T-helper 2 cell treated with Interferon-gamma antibody and Interleukin-4, amounts not matched to agents 5 μg/mL and 100 μg/mL, for 36 hours (primary cell): Measurements from ENCODE around the gene ARMCX2.

Experiments used
- DNase-seq: peaks from one replicate; pipeline ENCODE4 v3.0.0; 2021; ENCODE audit warnings: low spot score
- H3K27ac Mint-ChIP-seq: one replicate; pipeline ENCODE4 v1.8.0; 2021; ENCODE audit warnings: mild to moderate bottlenecking, mixed read lengths
- H3K27me3 Mint-ChIP-seq: one replicate; pipeline ENCODE4 v1.8.0; 2021; ENCODE audit warnings: low read depth, mixed read lengths
- H3K36me3 Mint-ChIP-seq: one replicate; pipeline ENCODE4 v1.8.0; 2021; ENCODE audit warnings: low read depth, mixed read lengths
- H3K4me1 Mint-ChIP-seq: one replicate; pipeline ENCODE4 v1.8.0; 2021; ENCODE audit warnings: low read depth, mixed read lengths
- H3K4me3 Mint-ChIP-seq: one replicate; pipeline ENCODE4 v1.8.0; 2022; ENCODE audit warnings: mild to moderate bottlenecking, moderate library complexity, mixed read lengths
- H3K9me3 Mint-ChIP-seq: one replicate; pipeline ENCODE4 v1.8.0; 2021; ENCODE audit warnings: mixed read lengths

The ARMCX2 gene

DNA sequence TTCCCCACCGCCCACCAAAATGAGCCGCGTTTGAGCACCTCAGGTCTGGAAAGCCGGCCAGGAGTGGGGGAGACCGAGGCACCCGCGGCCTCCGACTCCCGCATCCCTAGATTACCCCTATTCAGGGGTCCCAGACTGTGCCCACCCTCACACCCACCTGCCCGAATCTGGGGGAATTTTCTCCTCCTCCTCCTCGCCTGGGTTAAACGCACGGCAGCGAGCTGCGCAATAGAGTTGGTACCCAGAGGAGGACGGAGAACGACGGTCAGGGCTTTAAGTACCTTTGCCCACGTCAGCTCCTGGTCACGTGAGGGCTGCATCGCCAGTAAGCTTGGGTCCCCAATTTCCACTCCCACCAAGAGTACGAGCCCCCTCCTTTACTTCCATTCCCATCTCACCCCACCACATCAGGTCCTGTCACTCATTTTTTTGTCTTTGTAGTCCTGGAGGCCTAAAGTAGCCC lies at the start of gene ARMCX2:
TSS of gene ARMCX2 (minus strand) at position 250 of the 463 bp plus-strand sequence. CDS start 2,262 bp downstream, outside the sequence.
- no peak within 1 kb of the TSS for H3K27ac Mint-ChIP-seq
- DNase-seq, result no peak
- H3K4me1 Mint-ChIP-seq, result peaks cover 15% of the 10 kb centered on the region
- H3K27me3 Mint-ChIP-seq, result peaks cover 14% of the 10 kb centered on the region
- no peaks in the 10 kb centered on the region for H3K36me3 Mint-ChIP-seq
- no peaks in the 10 kb centered on the region for H3K9me3 Mint-ChIP-seq
- peak within 1 kb of the TSS; percentile 85 for H3K4me3 Mint-ChIP-seq

DNA sequence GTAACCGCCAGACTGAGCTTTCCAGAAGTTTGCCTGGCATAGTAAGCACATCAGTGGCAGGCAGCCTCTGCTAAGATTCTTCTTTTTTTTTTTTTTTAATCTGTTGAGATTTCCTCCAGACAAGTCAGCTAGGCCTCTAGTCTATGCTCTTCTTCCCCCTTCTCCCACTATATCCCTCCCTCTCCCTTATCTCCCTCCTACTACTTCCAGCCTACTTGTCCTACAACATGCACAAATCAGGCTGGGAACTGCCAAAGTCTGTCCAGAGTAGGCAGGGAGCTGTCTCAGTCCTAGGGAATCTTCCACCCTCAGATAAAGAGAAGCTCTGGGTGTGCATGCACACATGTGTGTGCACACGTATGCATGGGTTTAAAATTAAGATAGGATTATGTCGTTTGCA lies 49.7 kb upstream of the ARMCX2 start:
- no peak overlapping the region for H3K4me3 Mint-ChIP-seq
- no peaks in the 10 kb centered on the region for H3K36me3 Mint-ChIP-seq
- no peak for DNase-seq
- no peaks in the 10 kb centered on the region for H3K4me1 Mint-ChIP-seq
- H3K9me3 Mint-ChIP-seq, result no peaks in the 10 kb centered on the region
- H3K27me3 Mint-ChIP-seq, result no peaks in the 10 kb centered on the region
- H3K27ac Mint-ChIP-seq, result no peak overlapping the region

DNA sequence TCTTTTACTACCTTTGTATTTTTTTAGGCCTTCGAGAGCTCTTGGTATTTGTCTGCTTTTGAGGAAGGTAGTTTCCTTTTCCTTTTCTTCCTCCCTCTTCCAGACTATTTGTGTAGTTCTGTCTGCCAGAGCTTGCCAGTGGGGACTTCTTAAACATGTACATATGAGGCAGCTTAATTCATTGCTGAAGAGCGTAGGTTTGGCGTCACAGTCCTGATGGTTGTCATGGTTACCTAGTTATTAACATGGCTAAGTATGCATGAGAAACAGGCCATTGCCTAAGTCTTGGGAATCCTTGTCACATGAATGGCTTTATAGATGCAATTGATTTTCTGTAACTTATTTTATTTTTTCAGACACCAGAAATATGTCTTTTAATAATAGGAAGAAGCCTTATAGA lies 48.5 kb upstream of the ARMCX2 start:
- no peak for DNase-seq
- Mint-ChIP-seq H3K4me3 (no peak overlapping the region), H3K4me1 (no peaks in the 10 kb centered on the region), H3K36me3 (no peaks in the 10 kb centered on the region), H3K27ac (no peak overlapping the region), H3K27me3 (no peaks in the 10 kb centered on the region), H3K9me3 (no peaks in the 10 kb centered on the region)

DNA sequence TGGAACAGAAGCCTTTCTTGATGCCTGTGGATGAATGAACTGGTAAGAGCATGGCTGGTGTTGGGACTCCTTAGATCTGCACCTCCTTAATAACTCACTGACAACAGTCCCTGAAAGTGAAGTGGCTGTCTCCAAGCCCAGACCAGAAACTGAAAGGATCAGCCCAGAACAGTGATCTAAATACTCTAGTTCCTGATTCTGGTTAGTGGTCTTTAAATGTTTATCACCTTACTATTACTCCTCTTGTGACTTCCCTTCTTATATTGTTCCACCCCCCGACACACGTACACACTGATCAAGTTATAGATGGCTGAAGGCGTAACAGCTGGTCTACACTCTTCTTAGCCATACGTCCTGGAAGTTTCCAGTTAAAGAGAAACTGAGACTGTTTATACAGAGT lies 33.8 kb upstream of the ARMCX2 start:
- Mint-ChIP-seq H3K27ac (no peak overlapping the region), H3K4me3 (no peak overlapping the region), H3K36me3 (no peaks in the 10 kb centered on the region), H3K9me3 (no peaks in the 10 kb centered on the region), H3K4me1 (no peaks in the 10 kb centered on the region), H3K27me3 (no peaks in the 10 kb centered on the region)
- no peak for DNase-seq

DNA sequence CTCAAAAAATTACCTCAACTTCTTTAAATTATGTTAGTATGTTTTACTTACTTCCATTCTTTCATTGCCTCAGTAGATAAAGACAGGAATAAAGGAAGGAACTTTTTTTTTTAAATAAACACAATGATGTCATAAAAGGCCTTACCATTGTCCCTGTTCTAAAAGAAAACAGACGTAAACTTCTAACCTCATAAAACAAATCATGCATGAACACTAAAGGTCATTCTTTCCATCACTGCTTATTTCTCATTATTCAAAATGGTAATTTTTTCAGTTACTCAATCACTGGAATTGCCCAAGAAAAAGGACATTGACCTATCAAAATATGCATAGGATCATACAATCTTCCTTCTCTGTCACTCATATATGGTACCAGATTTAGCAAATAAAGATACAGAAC lies 32.2 kb upstream of the ARMCX2 start:
- no peak for DNase-seq
- no peak overlapping the region for H3K4me3 Mint-ChIP-seq
- no peak overlapping the region for H3K27ac Mint-ChIP-seq
- H3K27me3 Mint-ChIP-seq, result no peaks in the 10 kb centered on the region
- H3K4me1 Mint-ChIP-seq, result no peaks in the 10 kb centered on the region
- no peaks in the 10 kb centered on the region for H3K9me3 Mint-ChIP-seq
- H3K36me3 Mint-ChIP-seq, result no peaks in the 10 kb centered on the region

DNA sequence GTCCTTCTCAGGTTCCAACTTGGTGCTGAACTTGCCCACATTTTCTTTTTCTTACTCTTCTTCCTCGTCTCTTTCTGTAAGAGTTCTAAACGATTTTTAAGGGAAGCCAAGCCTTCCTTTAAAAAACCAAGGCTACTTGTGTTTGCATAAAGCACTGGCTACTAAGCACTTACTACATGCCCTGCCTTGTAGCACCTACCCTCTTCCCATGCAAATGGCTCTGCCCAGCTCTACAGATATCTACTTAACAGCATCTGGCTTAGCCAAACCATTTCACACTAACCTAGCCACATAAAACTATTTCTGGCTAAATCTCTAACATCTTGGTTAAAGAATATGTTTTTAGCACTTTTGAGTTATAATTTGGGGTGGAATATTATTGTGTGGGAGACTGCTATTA lies 26.9 kb upstream of the ARMCX2 start:
- Mint-ChIP-seq H3K36me3 (no peaks in the 10 kb centered on the region), H3K4me3 (no peak overlapping the region), H3K9me3 (no peaks in the 10 kb centered on the region), H3K4me1 (no peaks in the 10 kb centered on the region), H3K27me3 (peaks cover 3% of the 10 kb centered on the region), H3K27ac (no peak overlapping the region)
- DNase-seq, result no peak

DNA sequence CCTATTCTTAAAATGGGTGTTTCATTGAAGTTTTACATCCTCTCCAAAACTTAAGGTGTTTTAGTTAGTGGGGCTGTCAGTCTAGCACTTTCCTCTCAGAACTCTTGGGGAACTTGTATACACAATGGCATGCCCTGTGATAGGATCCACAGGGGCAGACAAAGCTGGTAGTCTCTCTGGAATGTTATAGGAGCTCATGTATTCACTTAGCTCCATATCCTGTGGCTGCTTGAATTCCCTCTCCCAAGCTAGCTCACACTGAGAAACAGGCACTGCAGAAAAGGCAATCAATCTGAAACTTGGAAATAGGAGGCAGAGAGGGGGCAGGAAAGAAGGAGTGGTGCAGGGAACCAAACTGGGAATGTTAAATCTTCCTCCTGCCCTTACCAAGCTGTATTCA lies 26.3 kb upstream of the ARMCX2 start:
- Mint-ChIP-seq H3K4me1 (no peaks in the 10 kb centered on the region), H3K9me3 (no peaks in the 10 kb centered on the region), H3K4me3 (no peak overlapping the region), H3K27ac (no peak overlapping the region), H3K36me3 (no peaks in the 10 kb centered on the region), H3K27me3 (peaks cover 3% of the 10 kb centered on the region)
- DNase-seq, result no peak

DNA sequence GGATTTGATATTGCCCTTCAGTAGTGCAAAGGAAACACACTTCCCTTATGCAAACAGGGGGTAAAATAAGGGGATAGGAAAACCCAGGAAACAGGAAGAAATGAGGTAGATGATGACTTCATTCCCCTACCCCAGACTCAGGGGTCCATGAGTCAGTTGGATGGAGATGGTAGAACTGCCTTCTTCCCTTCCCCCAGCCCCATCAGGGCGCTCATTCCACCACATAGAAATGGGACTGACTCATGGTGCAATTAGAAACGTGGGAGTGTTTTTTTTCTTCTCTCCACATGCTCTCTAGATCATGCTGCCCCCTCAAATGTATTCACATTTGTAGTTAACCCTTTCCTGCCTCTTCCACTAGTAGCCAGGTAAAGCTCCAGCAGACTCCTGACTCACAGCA lies 23.1 kb upstream of the ARMCX2 start:
- Mint-ChIP-seq H3K4me3 (no peak overlapping the region), H3K4me1 (no peaks in the 10 kb centered on the region), H3K36me3 (no peaks in the 10 kb centered on the region), H3K27me3 (peaks cover 3% of the 10 kb centered on the region), H3K27ac (no peak overlapping the region), H3K9me3 (no peaks in the 10 kb centered on the region)
- no peak for DNase-seq

DNA sequence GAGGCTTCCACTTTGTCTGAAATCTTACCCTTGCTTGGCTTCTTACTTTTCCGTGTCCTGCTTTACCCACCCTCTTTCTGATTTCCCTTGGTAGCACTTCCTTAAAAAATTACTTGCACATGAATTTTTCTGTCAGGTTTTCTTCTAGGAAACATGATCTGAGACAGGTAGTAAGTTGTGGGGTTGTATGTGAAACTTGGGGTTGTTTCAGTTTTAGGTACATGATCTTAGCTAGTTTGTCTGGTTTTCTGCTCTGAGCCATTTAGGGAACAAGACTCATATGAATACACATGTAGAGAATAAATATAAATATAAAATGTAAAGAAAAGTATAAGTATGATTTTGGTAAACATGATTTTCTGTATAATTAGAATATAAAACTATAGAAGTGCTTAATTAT lies 17.4 kb upstream of the ARMCX2 start:
- H3K9me3 Mint-ChIP-seq, result no peaks in the 10 kb centered on the region
- peaks cover 7% of the 10 kb centered on the region for H3K27me3 Mint-ChIP-seq
- H3K4me1 Mint-ChIP-seq, result peaks cover 2% of the 10 kb centered on the region
- H3K4me3 Mint-ChIP-seq, result no peak overlapping the region
- H3K27ac Mint-ChIP-seq, result no peak overlapping the region
- no peaks in the 10 kb centered on the region for H3K36me3 Mint-ChIP-seq
- no peak for DNase-seq

DNA sequence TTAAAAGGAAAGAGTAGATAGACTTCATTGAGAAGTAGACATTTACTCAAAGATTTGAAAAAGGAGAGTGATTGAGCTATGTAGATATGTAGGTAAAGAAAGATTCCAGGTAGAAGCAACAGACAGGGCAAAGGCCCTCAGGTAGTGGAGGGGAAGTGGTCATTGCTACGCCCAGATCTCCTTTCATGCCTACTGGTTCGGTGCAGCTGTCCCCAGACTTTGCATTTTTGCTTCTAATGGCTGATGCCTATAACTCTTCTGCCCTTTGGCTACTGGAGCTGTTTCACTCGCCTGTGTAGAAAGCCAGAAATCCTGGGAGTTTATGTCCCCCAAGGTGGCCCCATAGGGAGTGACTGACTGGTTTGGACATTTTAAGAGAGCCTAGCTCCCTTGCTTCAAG lies 16.9 kb upstream of the ARMCX2 start:
- no peak overlapping the region for H3K27ac Mint-ChIP-seq
- no peaks in the 10 kb centered on the region for H3K36me3 Mint-ChIP-seq
- H3K9me3 Mint-ChIP-seq, result no peaks in the 10 kb centered on the region

DNA sequence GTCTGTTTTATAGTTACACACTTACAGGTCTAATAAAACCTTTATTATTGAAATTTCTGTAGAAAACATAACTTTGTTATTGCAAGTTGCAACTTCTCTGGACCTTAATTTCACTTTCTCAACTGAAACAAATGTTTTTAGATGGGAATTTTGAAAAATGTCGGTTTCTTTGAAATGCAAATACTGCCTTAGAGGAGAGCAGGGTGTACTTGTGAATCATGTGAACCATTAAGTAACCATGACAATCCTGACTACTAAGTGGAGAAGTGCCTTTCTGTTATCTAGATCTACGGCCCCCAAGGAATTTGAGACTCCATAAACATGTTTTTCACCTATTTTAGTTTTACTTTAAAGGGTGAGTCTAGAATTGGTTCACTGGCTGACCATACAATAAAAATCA lies 8.5 kb upstream of the ARMCX2 start:
- H3K4me1 Mint-ChIP-seq, result no peaks in the 10 kb centered on the region
- no peaks in the 10 kb centered on the region for H3K36me3 Mint-ChIP-seq
- H3K27me3 Mint-ChIP-seq, result peaks cover 2% of the 10 kb centered on the region
- no peak overlapping the region for H3K27ac Mint-ChIP-seq
- DNase-seq, result no peak
- no peak overlapping the region for H3K4me3 Mint-ChIP-seq
- H3K9me3 Mint-ChIP-seq, result no peaks in the 10 kb centered on the region

More for the DNA sequence above, 16.9 kb upstream of the ARMCX2 start:
- DNase-seq, result no peak
- Mint-ChIP-seq H3K4me3 (no peak overlapping the region), H3K27me3 (peaks cover 7% of the 10 kb centered on the region), H3K4me1 (peaks cover 2% of the 10 kb centered on the region)

DNA sequence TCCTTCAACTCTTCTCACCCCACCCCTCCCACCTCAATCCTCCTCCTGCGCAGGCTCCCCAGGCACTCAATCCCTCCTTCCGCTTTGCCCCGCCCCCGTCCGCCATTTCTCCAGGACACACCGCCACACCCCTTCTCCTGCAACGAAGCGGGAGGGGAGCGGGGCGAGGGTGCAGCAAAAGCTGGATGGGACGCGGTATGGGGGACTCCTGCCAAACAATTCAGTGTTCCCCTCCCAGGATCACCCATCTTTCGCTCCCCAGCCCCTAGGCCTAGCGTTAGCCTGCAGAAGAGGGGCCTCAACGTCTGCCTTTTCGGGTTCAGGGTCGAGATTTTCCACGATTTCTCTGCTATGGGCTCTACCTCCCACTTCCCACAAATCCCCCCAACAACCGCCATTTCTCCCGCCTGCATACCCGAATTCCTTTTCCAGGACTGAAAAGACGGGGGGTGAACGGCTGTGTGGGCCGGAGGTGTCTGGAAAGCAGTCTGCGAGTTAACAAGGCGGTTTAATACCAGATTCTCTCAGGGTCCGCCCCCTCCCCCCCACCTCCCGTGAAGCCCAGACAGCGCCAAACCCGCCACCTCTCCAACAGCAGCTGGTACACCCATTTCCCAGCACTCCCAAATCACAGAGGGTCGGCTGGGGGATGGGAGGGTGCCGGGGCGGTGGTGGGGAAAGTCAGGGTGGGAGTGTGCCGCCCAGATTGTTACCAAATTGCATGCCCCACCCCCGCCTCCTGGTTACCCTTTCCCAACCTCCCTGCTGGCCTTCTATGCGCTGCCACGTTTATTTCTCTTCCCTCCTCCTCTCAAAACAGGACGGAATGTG lies 774 bp downstream of the ARMCX2 start:
- peak overlapping the region; percentile 85 for H3K4me3 Mint-ChIP-seq

DNA sequence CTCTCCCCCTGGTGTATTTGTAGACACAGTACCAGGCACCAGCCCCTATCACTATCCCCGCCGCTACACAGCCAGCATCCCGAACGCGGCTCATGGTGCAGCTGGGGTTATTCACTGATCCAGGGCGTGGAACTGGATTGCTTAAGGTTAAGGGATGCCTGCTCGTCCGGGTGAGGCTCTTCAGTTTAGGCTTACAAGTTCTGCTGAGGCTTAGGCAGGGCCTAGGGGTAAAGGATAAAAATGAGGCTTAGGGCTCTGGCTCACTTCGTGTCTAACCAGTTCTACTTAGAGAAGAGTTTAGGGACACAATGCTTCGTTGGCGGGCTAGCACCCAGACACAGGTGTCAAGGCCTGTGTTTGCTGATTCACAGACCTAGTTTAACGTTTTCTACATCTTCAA lies 2.2 kb downstream of the ARMCX2 start:
- H3K27ac Mint-ChIP-seq, result no peak overlapping the region
- no peak overlapping the region for H3K4me3 Mint-ChIP-seq

More for the DNA sequence above, 774 bp downstream of the ARMCX2 start:
- Mint-ChIP-seq H3K27ac (no peak overlapping the region), H3K9me3 (no peaks in the 10 kb centered on the region), H3K27me3 (peaks cover 14% of the 10 kb centered on the region), H3K36me3 (no peaks in the 10 kb centered on the region), H3K4me1 (peaks cover 15% of the 10 kb centered on the region)
- peak; percentile 37 for DNase-seq

DNA sequence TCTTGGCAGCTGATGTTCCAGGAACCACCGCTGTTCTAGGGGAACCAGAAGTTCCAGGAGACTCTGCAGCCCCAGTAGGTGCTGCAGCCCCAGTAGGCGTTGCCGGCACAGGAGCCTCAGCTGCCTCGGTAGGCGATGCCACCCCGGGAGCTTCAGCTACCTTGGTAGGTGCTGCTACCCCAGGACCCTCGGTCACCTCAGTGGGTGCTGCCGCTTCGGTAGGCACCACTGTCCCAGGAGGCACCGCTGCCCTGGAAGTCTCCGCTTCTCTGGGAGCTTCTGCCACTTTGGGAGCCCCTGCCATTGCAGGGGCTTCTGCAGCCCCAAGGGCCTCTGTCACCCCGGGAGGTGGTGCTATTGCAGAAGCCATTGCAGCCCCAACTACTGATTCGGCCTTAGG lies 2.8 kb downstream of the ARMCX2 start:
- Mint-ChIP-seq H3K27ac (no peak overlapping the region), H3K4me1 (peaks cover 15% of the 10 kb centered on the region), H3K36me3 (no peaks in the 10 kb centered on the region), H3K9me3 (no peaks in the 10 kb centered on the region), H3K27me3 (peaks cover 9% of the 10 kb centered on the region), H3K4me3 (no peak overlapping the region)
- no peak for DNase-seq

More for the DNA sequence above, 2.2 kb downstream of the ARMCX2 start:
- Mint-ChIP-seq H3K9me3 (no peaks in the 10 kb centered on the region), H3K4me1 (peaks cover 15% of the 10 kb centered on the region), H3K36me3 (no peaks in the 10 kb centered on the region), H3K27me3 (peaks cover 9% of the 10 kb centered on the region)
- DNase-seq, result no peak

DNA sequence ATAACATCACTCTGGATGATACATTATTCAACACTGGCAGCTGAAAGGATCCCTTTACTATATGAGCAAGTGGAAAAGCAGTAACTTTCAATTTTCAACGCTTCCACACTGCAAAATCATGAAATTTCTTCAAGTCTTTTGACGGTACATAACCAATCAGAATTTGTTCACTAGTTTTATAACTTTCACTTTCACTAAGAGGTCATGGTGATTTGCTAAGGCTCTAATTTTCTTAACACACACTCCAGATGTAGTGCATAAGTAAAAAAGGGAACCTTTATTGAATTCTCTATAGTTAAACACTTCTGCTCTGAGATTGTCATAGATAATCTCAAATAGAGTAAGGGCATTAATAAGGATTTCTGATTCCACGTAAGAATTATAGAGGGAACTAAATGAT lies 4.1 kb downstream of the ARMCX2 start:
- Mint-ChIP-seq H3K36me3 (no peaks in the 10 kb centered on the region), H3K4me1 (peaks cover 15% of the 10 kb centered on the region), H3K27ac (peak overlapping the region; percentile 10), H3K27me3 (peaks cover 4% of the 10 kb centered on the region), H3K4me3 (peak overlapping the region; percentile 50), H3K9me3 (no peaks in the 10 kb centered on the region)
- DNase-seq, result no peak
